ENCODE measurements around the gene GCGR. TPM values are rescaled to one million over a fixed set of nuclear protein-coding genes. Genes with fewer than 3 reads are reported as not detected.

Gene GCGR
- total and polyA plus RNA-seq, 7 donors, result 0.03 to 0.08 TPM; not detected in 5

GRCh38 chr17:81858170-81858966 is 54.4 kb downstream of the GCGR start:
- ATAC-seq (no peak), DNase-seq (no peak)
- intact Hi-C loops (cut with DNase I), result loop anchor here (2.0 to 5.0 kb wide), 2 partner anchors 16 to 36 kb away; no protein-coding TSS in a partner anchor
- Histone ChIP-seq H3K27ac (peak overlapping the region; percentile 97), H3K4me1 (peaks cover 50% of the 10 kb centered on the region), H3K36me3 (ENCODE audit: insufficient read depth in 1 of 2, low read depth in 1 of 2) (peaks cover 3 to 56% of the 10 kb centered on the region in 2 donors), H3K9me3 (no peaks in the 10 kb centered on the region), H3K27me3 (ENCODE audit: insufficient read depth in 3 of 3, low read length in 2 of 3) (no peaks in the 10 kb centered on the region), H3K4me3 (peak overlapping the region; percentile 82)
- 56 to 66% (median 60%) methylated on average over 30 of the region's 30 CpGs for WGBS, 3 donors
- no peak for TF ChIP-seq CTCF (IDR thresholded peaks at IDR 0.05)

GRCh38 chr17:81858967-81859905 is 55.3 kb downstream of the GCGR start:
- intact Hi-C loops (cut with DNase I), result loop anchor here (2.0 to 5.0 kb wide), 2 partner anchors 16 to 37 kb away; no protein-coding TSS in a partner anchor
- DNase-seq (no peak), ATAC-seq (no peak)
- TF ChIP-seq CTCF (IDR thresholded peaks at IDR 0.05), result no peak
- Histone ChIP-seq H3K4me1 (peaks cover 50% of the 10 kb centered on the region), H3K27ac (peak overlapping the region; percentile 97), H3K9me3 (no peaks in the 10 kb centered on the region), H3K27me3 (ENCODE audit: insufficient read depth in 3 of 3, low read length in 2 of 3) (no peaks in the 10 kb centered on the region), H3K4me3 (peak overlapping the region; percentile 82), H3K36me3 (ENCODE audit: insufficient read depth in 1 of 2, low read depth in 1 of 2) (peaks cover 3 to 49% of the 10 kb centered on the region in 2 donors)
- 36 to 45% (median 37%) methylated on average over 22 to 23 of the region's 23 CpGs for WGBS, 3 donors

GRCh38 chr17:81859906-81860755 is 56.2 kb downstream of the GCGR start, which contains the start of gene P4HB:
Gene P4HB (minus strand): TSS chr17:81860535. CDS start chr17:81860471, 64 bp downstream.
- 0 to 1% (median 0%) methylated on average over 50 to 95 of the region's 95 CpGs for WGBS, 3 donors
- no peak for TF ChIP-seq CTCF (IDR thresholded peaks at IDR 0.05)
- Histone ChIP-seq H3K4me3 (peak within 1 kb of the TSS; percentile 82), H3K9me3 (no peaks in the 10 kb centered on the region), H3K27ac (peak within 1 kb of the TSS; percentile 98), H3K4me1 (peaks cover 41% of the 10 kb centered on the region), H3K27me3 (ENCODE audit: insufficient read depth in 3 of 3, low read length in 2 of 3) (no peaks in the 10 kb centered on the region), H3K36me3 (ENCODE audit: insufficient read depth in 1 of 2, low read depth in 1 of 2) (peaks cover 3 to 46% of the 10 kb centered on the region in 2 donors)
- ATAC-seq, result peak in 3 of 4 donors; percentile 0 to 5 (median 3)
- peak in 1 of 2 donors; percentile 100 for DNase-seq
- intact Hi-C loops (cut with DNase I), result loop anchor here (2.0 to 5.0 kb wide), 3 partner anchors 17 to 38 kb away; partner anchors contain the start of gene PPP1R27 (in 1 of the 2)

Data from psoas muscle (tissue), 8 donors.